HepG2 (cell line): Measurements from ENCODE around the gene TIGD6. TPM values are rescaled to one million over a fixed set of nuclear protein-coding genes. Genes with fewer than 3 reads are reported as not detected.

Experiments used
- ATAC-seq: fragments of 200-7000 bp; cut with Tn5 transposase; 3 replicates; pipeline ENCODE4 v1.9.1; 2020; ENCODE audit warnings: mild to moderate bottlenecking, moderate library complexity
- BruUV-seq: library from RNA; stranded (reverse); fragments of 400-500 nt; replicated peaks from 2 replicates; lab custom pipeline; 2021; lab: Mats Ljungman, UMichigan
- CTCF ChIA-PET: fragments of 300-600 bp; formaldehyde crosslinking; extraction: SDS; loops from one replicate; lab custom pipeline; 2021; ENCODE audit warnings: low total read pairs, inconsistent platforms, low intra/inter-chr PET ratio; lab: Yijun Ruan, JAX
- POLR2A ChIA-PET: fragments of 350-600 bp; sonication (Branson Sonifier 250); formaldehyde crosslinking; loops from one replicate; lab custom pipeline; 2020; ENCODE audit warnings: antibody characterized with exemption, inconsistent platforms; lab: Yijun Ruan, JAX
- DNase-seq: peaks from one replicate; pipeline ENCODE4 v3.0.0-alpha.2; 2015; ENCODE audit warnings: low spot score
- FAIRE-seq: peaks from 3 replicates; lab custom pipeline; 2011; peaks lifted over from hg19 to GRCh38; lab: Jason Lieb, UNC
- H2AFZ ChIP-seq: one replicate; pipeline ENCODE4 v1.6.1; 2011; ENCODE audit warnings: low read length, inconsistent platforms
- H3K27ac ChIP-seq: fragments of 300-600 bp; 3 replicates; pipeline ENCODE4 v1.8.0; 2011; ENCODE audit warnings: mixed run types, mild to moderate bottlenecking, mixed read lengths, low read length, inconsistent platforms; ENCODE audit not compliant: insufficient read depth; ENCODE audit errors: extremely low read length
- H3K27me3 ChIP-seq, 2 experiments: fragments of 200-600 bp in 1 of 2; 2 replicates in 1 of 2; 3 replicates in 1 of 2; pipeline versions ENCODE4 v1.6.0 to v1.8.0; 2011; ENCODE audit warnings: low read length in 2 of 2, mild to moderate bottlenecking in 2 of 2, moderate library complexity in 2 of 2, inconsistent platforms in 1 of 2; ENCODE audit not compliant: insufficient read depth in 2 of 2, control insufficient read depth in 1 of 2
- H3K36me3 ChIP-seq, 2 experiments: fragments of 200-600 bp in 1 of 2; replicated peaks in 1 of 2; 2 replicates in 1 of 2; 3 replicates in 1 of 2; pipeline versions ENCODE4 v1.5.1 to v1.8.0; 2011; ENCODE audit warnings: low read length in 2 of 2, inconsistent platforms in 1 of 2; ENCODE audit not compliant: insufficient read depth in 2 of 2, control insufficient read depth in 1 of 2
- H3K4me1 ChIP-seq: 2 replicates; pipeline ENCODE4 v1.5.1; 2012; ENCODE audit warnings: low read length, inconsistent platforms; ENCODE audit not compliant: insufficient read depth
- H3K4me2 ChIP-seq: 2 replicates; pipeline ENCODE4 v1.6.0; 2011; ENCODE audit warnings: low read depth, low read length, inconsistent platforms
- H3K4me3 ChIP-seq, 3 experiments: fragments of 200-600 bp in 1 of 3; sonication (generic), shearing (Covaris generic) in 1 of 3; replicated peaks in 1 of 3; 2 replicates each; pipeline ENCODE4 v1.5.1; 2011 to 2016; ENCODE audit warnings: low read length in 3 of 3, inconsistent platforms in 2 of 3, low read depth in 2 of 3, mild to moderate bottlenecking in 2 of 3, control low read depth in 1 of 3, mixed read lengths in 1 of 3; ENCODE audit not compliant: insufficient read depth in 1 of 3
- H3K79me2 ChIP-seq: one replicate; pipeline ENCODE4 v1.6.1; 2011; ENCODE audit warnings: low read length, inconsistent platforms; ENCODE audit not compliant: insufficient read depth
- H3K9ac ChIP-seq: 2 replicates; pipeline ENCODE4 v1.6.0; 2011; ENCODE audit warnings: mild to moderate bottlenecking, low read depth, low read length, inconsistent platforms; ENCODE audit not compliant: insufficient read depth
- H3K9me3 ChIP-seq: 2 replicates; pipeline ENCODE4 v1.5.1; 2012; ENCODE audit warnings: mild to moderate bottlenecking, low read length
- H4K20me1 ChIP-seq: 2 replicates; pipeline ENCODE4 v1.6.0; 2011; ENCODE audit warnings: inconsistent platforms, mild to moderate bottlenecking, low read length, moderate library complexity; ENCODE audit not compliant: insufficient read depth
- BCLAF1 ChIP-seq: fragments of 450-650 bp; IDR thresholded peaks from 2 replicates; pipeline ENCODE4 v1.6.1; 2017; ENCODE audit warnings: mild to moderate bottlenecking
- CCDC6 ChIP-seq: sonication (generic); formaldehyde crosslinking; IDR thresholded peaks from 2 replicates; pipeline ENCODE4 v1.8.1; 2022; ENCODE audit warnings: mild to moderate bottlenecking, missing genetic modification reagents, moderate library complexity
- DMTF1 ChIP-seq: sonication (generic); formaldehyde crosslinking; IDR thresholded peaks from 2 replicates; pipeline ENCODE4 v1.4.0; 2020; ENCODE audit warnings: mild to moderate bottlenecking, missing genetic modification reagents
- ETS1 ChIP-seq: sonication (generic); formaldehyde crosslinking; IDR thresholded peaks from 2 replicates; pipeline ENCODE4 v1.4.0; 2020; ENCODE audit warnings: missing genetic modification reagents
- MIER2 ChIP-seq: IDR thresholded peaks from 2 replicates; pipeline ENCODE4 v1.6.1; 2016; ENCODE audit warnings: missing biosample characterization, missing genetic modification reagents
- NR1H2 ChIP-seq: sonication (generic); formaldehyde crosslinking; IDR thresholded peaks from 2 replicates; pipeline ENCODE4 v1.8.1; 2022; ENCODE audit warnings: low read depth, missing genetic modification reagents, borderline replicate concordance
- ZBTB14 ChIP-seq: sonication (generic); formaldehyde crosslinking; IDR thresholded peaks from 2 replicates; pipeline ENCODE4 v1.4.0; 2020; ENCODE audit warnings: missing genetic modification reagents
- ZNF263 ChIP-seq: sonication (generic); formaldehyde crosslinking; IDR thresholded peaks from 2 replicates; pipeline ENCODE4 v1.4.0; 2020; ENCODE audit warnings: missing genetic modification reagents
- ZNF768 ChIP-seq: sonication (generic); formaldehyde crosslinking; IDR thresholded peaks from 2 replicates; pipeline ENCODE4 v1.4.0; 2020; ENCODE audit warnings: missing genetic modification reagents
- ZZZ3 ChIP-seq: sonication (generic); formaldehyde crosslinking; IDR thresholded peaks from 2 replicates; pipeline ENCODE4 v1.4.0; 2020; ENCODE audit warnings: missing genetic modification reagents, mild to moderate bottlenecking, borderline replicate concordance
- WGBS: methylation state at CpG from one replicate; pipeline ENCODE4 v1.1.6; 2017; ENCODE audit warnings: low lambda C conversion rate; 5-methylcytosine and 5-hydroxymethylcytosine counted together
- in situ Hi-C: cut with HindIII; loops from 2 replicates; pipeline ENCODE4 v1.10.0; 2017; ENCODE audit warnings: low pct_unique_long_range_greater_than_20kb; ENCODE audit not compliant: extremely low pct_ligation_motif_present
- intact Hi-C: fragments of 100-400 bp; cut with micrococcal nuclease; formaldehyde crosslinking; loops from one replicate; pipeline ENCODE4 v1.10.0; 2022; ENCODE audit not compliant: unreplicated experiment
- polyA plus RNA-seq, 8 experiments: library from polyadenylated mRNA; depleted of rRNA in 3 of 8; stranded (reverse) in 7 of 8; unstranded in 1 of 8; fragments of >200 nt; fragmentation: Illumina TruSeq in 4 of 8; extraction: Trizol in 4 of 8; gene quantifications; 2 replicates each; pipeline versions ENCODE4 v1.2.1 to v1.2.3, GENCODE V29; 2011 to 2016; ENCODE audit warnings: low read depth in 4 of 8, missing spikeins in 1 of 8, mixed read lengths in 1 of 8; ENCODE audit not compliant: insufficient read depth in 1 of 8
- total RNA-seq, 5 experiments: library from RNA; depleted of rRNA; stranded (reverse); fragments of >200 nt; fragmentation: Illumina TruSeq; extraction: Trizol; gene quantifications; 2 replicates each; pipeline ENCODE4 v1.2.3, GENCODE V29; 2016; ENCODE audit warnings: low read depth in 1 of 5
- TF ChIP-seq, protein P1 (sequence below): sonication (generic); formaldehyde crosslinking; IDR thresholded peaks from 2 replicates; pipeline ENCODE4 v1.8.0; 2022; ENCODE audit warnings: mild to moderate bottlenecking, missing genetic modification reagents
- TF ChIP-seq, protein P2 (sequence below): sonication (generic); formaldehyde crosslinking; IDR thresholded peaks from 2 replicates; pipeline ENCODE4 v1.4.0; 2020; ENCODE audit warnings: mild to moderate bottlenecking, missing genetic modification reagents

The TIGD6 gene
- total and polyA plus RNA-seq, 2 of the 13 experiments (the other 11 are each of a cell fraction or from before 2014, with no cell fraction given): 2.1 to 2.9 TPM

GRCh38 chr5:150000990-150001659 lies 671 bp upstream of the TIGD6 start:
- CTCF ChIA-PET: no interaction called here
- TF ChIP-seq, protein P1, sequence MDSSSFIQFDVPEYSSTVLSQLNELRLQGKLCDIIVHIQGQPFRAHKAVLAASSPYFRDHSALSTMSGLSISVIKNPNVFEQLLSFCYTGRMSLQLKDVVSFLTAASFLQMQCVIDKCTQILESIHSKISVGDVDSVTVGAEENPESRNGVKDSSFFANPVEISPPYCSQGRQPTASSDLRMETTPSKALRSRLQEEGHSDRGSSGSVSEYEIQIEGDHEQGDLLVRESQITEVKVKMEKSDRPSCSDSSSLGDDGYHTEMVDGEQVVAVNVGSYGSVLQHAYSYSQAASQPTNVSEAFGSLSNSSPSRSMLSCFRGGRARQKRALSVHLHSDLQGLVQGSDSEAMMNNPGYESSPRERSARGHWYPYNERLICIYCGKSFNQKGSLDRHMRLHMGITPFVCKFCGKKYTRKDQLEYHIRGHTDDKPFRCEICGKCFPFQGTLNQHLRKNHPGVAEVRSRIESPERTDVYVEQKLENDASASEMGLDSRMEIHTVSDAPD (CRISPR knock-in tag): 0 out of 2 replicates have a peak, but pooled peaks have one; percentile 5
- TF ChIP-seq, protein P2, sequence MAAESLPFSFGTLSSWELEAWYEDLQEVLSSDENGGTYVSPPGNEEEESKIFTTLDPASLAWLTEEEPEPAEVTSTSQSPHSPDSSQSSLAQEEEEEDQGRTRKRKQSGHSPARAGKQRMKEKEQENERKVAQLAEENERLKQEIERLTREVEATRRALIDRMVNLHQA (CRISPR knock-in tag): no peak
- TF ChIP-seq ETS1 (CRISPR knock-in tag): 0 out of 2 replicates have a peak, but pooled peaks have one; percentile 15
- peak; percentile 21; the same call in 1 of the 2 replicates for TF ChIP-seq NR1H2 (CRISPR knock-in tag)
- no peak for TF ChIP-seq ZNF263 (CRISPR knock-in tag)
- TF ChIP-seq MIER2 (CRISPR knock-in tag): no peak
- TF ChIP-seq ZZZ3 (CRISPR knock-in tag): no peak
- TF ChIP-seq BCLAF1: no peak
- peak; percentile 100 for TF ChIP-seq ZNF768 (CRISPR knock-in tag)
- TF ChIP-seq DMTF1 (CRISPR knock-in tag): no peak
- TF ChIP-seq CCDC6 (CRISPR knock-in tag): 0 out of 2 replicates have a peak, but pooled peaks have one; percentile 36
- TF ChIP-seq ZBTB14: 0 out of 2 replicates have a peak, but pooled peaks have one; percentile 19

More at GRCh38 chr5:150000990-150001659, 671 bp upstream of the TIGD6 start:
- Histone ChIP-seq H3K4me2 (peak overlapping the region; percentile 97), H2AFZ (no peak overlapping the region), H3K9ac (peak overlapping the region; percentile 98), H3K9me3 (no peaks in the 10 kb centered on the region), H3K27me3 (no peaks in the 10 kb centered on the region; a peak in 1 of 5 replicates), H3K4me3 (peak overlapping the region; percentile 86 to 91 (median 89)), H3K27ac (peak overlapping the region; percentile 87), H3K36me3 (peaks cover 2 to 9% of the 10 kb centered on the region in 2 experiments; a peak in 3 of 5 replicates), H4K20me1 (peaks cover 5% of the 10 kb centered on the region; the same call in 1 of the 2 replicates), H3K79me2 (peaks cover 53% of the 10 kb centered on the region), H3K4me1 (peaks cover 32% of the 10 kb centered on the region)
- BruUV-seq: no TSS peak
- intact Hi-C loops: loop anchor here (1.0 to 2.0 kb wide), 2 partner anchors 25 to 44 kb away; no protein-coding TSS in a partner anchor
- no peak for DNase-seq
- peak; percentile 36 for ATAC-seq
- POLR2A ChIA-PET: interaction anchor here (0.7 to 2.5 kb wide), 7 partner anchors 8 to 451 kb away, joined by 3 to 35 read pairs (median 4); partner anchors contain the start of gene SLC26A2
- FAIRE-seq: no peak
- 0% methylated on average over 9 of the region's 44 CpGs for WGBS
- in situ Hi-C loops: no loop called here
